Stimulated activated CD8-positive, alpha-beta memory T cell treated with anti-CD3 and anti-CD28 coated beads, Interleukin-2, amount 100 ng/mL, for 1 hour (primary cell): ENCODE measurements around the gene NPIPB2.

Experiments
- DNase-seq, 2 donors: peaks; one replicate each; pipeline ENCODE4 v3.0.0-alpha.2; 2020; ENCODE audit warnings: low read depth in 2 of 2

The NPIPB2 gene

DNA sequence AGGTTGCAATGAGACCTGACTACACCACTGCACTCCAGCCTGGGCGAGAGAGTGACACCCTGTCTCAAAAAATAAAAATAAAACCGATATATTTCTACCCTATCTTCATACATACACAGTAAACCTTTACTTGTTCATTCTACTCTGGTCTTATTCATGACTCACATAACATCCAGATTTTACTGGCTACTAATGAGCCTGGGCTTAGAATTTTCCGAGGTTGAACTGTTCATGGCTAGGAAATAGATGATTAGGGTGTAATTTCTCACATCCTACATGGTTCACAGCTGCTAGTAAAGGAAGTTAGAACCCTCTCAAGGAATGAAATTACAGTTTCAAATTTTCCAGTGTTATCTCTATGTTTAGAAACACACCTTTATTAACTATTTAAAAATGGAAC, 40.8 kb downstream of the NPIPB2 start:
- no peak for DNase-seq

DNA sequence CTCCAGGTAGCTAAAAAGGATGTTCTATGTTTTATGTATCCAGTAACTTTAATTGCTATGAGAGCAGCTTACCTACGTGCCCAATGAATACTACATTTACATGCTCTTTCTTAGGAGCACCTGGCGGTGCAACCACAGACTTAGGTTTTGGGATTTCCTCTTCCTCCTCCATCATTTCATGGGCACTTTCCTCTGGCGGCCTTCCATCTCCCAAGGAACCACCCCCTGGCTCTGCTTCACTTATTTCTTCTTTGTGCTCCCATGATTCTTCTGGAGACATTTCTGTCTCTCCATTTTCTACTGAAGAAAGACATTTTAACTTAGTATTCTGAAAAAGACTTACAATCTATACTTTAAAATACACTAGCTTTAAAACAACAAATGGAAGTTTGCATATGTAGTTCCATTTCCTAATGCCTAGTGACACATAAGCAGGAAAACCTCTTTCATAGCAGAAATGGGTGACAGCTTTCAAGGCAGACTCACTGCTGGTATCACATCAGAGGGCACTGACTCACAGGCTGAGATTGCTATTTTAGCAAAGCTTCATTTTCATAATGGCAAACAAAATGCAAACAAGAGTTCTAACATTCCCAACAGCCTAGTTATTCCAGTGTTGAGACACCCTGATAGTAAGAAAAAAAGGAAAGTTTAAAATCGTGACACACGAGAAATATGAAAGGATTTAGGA, 45.2 kb downstream of the NPIPB2 start:
- DNase-seq: no peak

DNA sequence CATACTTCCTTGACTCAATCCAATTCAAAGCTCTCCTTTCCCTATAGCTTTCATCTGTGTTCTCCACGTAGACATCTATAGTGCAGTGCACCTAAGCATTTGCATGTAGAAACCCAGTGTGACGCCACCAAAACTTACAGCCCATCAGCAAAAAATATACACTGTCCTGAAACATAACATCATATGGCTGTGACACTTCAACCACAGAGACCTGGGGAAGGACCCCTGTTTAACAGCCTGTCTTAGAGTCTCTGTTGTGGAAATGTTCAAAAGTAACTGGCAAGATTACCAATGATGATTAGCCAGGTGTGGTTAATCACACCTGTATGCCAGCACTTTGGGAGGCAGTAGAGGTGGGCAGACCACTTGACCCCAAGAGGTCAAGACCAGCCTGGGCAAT, 48.3 kb downstream of the NPIPB2 start:
- DNase-seq: no peak

DNA sequence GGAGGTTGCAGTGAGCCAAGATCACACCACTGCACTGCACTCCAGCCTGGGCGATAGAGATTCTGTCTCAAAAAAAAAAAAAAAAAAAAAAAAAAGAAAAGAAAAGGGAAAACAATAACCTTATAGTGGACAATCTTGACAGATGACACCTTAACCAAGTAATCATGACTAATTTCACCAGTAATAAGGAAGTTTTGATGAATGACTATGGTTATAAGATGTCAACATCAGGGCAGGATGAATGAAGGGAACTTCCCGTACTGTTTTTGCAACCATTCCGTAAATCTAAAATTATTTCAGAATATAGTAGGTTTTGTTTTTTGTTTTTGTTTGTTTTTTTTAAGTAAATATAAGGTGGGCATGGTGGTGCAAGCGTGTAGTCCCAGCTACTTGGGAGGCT, 49.1 kb downstream of the NPIPB2 start:
- DNase-seq: no peak

DNA sequence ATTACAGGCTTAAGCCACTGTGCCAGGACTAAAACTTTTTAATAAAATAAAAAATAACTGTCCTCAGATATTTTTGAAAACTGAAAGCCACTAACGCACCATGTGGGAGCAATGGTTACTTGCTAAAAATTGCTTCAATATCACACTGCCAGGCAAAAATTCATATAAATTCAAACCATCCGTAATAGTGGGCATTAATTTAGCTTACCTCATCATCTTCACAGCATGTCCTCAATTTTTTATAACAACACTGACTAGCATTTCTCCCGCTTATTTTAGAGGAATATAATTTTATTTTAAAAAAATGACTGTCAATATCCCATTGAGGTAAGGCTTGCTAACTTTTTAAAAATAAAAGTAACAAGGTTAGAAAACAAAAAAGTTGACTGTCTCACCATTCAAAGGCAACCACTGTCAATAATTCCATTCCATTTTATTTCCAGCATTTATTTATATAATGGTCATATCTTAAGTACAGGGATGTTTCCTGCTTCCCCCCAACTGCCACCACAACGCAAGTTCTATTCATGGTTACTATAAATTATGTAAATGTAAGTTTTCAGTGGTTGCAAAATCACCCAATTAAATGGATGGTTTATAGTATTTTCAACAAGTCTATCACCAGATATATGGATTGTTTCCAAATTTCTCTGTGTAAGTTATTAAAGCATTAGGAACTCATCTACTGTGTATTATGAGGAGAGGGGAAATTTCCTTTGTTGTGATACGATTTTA, 51.4 kb downstream of the NPIPB2 start:
- no peak for DNase-seq

DNA sequence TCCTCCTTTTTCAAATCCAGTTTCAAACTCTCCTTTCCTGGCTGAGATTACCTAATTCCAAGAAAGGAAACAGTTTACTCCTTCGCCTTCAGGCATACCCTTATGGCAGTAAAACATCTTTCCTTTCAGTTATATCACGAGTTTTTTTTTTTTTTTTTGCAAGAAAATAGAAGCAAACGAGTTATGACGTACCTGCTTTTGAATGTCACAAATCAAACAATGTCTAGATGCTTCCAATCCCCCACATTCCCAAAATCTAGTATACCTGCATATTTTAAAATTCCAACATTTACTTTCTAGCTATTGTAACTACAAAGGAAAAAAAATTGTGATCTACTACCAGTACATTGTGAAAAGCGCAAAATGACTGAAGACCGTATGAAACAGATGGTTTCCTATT, 55.0 kb downstream of the NPIPB2 start:
- DNase-seq: no peak

DNA sequence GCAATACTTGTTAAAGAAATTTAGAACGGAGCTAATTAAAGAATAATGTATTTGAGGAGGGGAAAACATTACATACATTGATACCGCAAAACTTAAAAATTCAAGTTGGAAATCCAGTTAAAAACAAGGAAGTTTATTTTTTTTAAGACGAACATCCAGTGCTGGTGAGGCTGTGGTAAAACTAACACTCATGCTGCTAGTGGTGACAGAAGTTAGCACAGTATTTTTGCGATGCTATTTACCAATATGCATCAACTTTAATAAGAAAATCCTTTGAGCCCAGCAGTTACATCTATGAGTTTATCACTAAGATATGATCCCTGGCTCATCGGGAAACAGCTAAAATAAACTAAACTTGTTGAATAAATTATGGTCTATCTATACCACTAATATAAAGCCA, 57.8 kb downstream of the NPIPB2 start:
- DNase-seq: no peak

DNA sequence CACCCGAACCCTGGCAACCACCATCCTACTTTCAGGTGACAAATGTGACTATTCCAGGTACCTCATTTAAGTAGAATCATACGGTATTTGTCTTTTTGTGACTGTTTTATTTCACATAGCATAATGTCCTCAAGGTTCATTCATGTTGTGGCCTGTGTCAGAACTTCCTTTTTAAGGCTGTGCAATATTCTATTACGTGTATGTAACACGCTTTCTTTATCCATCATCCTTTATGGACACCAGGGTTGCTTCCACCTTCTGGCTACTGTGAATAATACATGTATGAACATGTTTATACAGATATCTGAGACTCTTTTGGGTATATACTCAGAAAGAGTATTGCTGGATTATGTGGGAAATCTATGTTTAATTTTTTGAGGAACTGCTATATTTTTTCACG, 61.8 kb downstream of the NPIPB2 start:
- DNase-seq: no peak

DNA sequence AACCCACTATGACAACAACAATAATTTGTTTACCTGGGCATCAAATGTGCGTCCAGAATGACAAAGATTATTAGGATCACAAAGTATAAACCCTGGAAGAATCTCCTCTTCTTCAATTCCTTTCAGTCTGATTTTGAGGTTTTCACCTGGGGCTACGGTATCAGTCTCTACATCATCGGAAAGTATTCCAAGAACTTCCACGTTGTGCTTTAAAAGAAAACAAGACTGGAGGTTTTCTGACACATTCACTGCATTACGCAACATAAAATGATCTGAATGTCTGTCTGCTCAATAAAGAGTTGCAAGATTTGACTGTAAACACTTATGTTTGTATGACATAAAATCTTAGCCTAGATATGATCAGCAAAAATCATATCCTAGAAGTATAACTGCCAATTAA, 64.5 kb downstream of the NPIPB2 start:
- no peak for DNase-seq
